GM23248 (cell line): Measurements from ENCODE around the gene CRYBB1.

ENCODE experiments used
- EZH2 ChIP-seq: fragments of 200-600 bp; sonication (generic); IDR thresholded peaks from 2 replicates; pipeline ENCODE4 v1.6.1; 2018; ENCODE audit warnings: antibody characterized with exemption, mild to moderate bottlenecking; ENCODE audit not compliant: insufficient read depth, poor library complexity, severe bottlenecking
- EZH2phosphoT487 ChIP-seq: fragments of 200-600 bp; sonication (generic); IDR thresholded peaks from 2 replicates; pipeline ENCODE4 v1.6.1; 2018; ENCODE audit warnings: antibody characterized with exemption, moderate library complexity, mild to moderate bottlenecking, low read depth; ENCODE audit not compliant: insufficient read depth

DNA sequence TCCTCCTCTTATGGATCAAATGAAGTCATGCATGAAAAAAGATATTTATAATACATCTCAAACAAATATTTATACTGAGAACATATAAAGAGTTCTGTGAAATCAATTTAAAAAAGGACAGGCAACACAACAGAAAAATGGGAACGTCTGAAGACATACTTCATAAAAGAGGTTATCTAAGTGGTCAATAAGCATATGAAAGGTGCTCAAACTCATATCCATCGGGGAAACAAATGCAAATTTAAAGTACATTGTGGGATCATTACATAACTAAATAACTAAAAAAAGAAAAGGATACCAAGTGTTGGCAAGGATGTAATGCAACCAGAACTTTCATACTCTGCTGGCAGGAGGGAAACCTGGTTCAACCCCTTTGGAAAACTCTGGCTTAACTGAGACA is 50.2 kb downstream of the CRYBB1 start:
- TF ChIP-seq EZH2phosphoT487 (no peak), EZH2 (no peak)
